ENCODE data around the gene TNFRSF1A. TPM values are rescaled to one million over a fixed set of nuclear protein-coding genes. Genes with fewer than 3 reads are reported as not detected.

Gene TNFRSF1A
- total RNA-seq, 2 experiments from 2014 or later = 60.2 to 62.7 TPM

Other genes starting within 250 kb of the TNFRSF1A start
- under 1 TPM; 0.04 TPM for gene VWF, start 217.4 kb downstream of the TNFRSF1A start, total RNA-seq
- 10 to 100 TPM; 11.3 to 11.9 TPM for gene CD9, start 141.7 kb downstream of the TNFRSF1A start, total RNA-seq
- not detected for gene PLEKHG6, start 31.4 kb downstream of the TNFRSF1A start, total RNA-seq
- gene SCNN1A, start 33.5 kb upstream of the TNFRSF1A start, total RNA-seq = 1 to 10 TPM; 1.4 to 1.5 TPM
- gene LTBR, start 42.1 kb upstream of the TNFRSF1A start, total RNA-seq = 1 to 10 TPM in 1 of 2 experiments, under 1 TPM in 1; 0.82 to 1.2 TPM
- gene CD27, start 102.9 kb upstream of the TNFRSF1A start, total RNA-seq = 100 to 1,000 TPM; 133 to 134 TPM
- gene TAPBPL, start 110.0 kb upstream of the TNFRSF1A start, total RNA-seq = 10 to 100 TPM; 27.8 to 29.1 TPM
- gene VAMP1, start 128.6 kb upstream of the TNFRSF1A start, total RNA-seq = 10 to 100 TPM; 31.9 to 33.4 TPM
- 100 to 1,000 TPM; 313 to 315 TPM for gene MRPL51, start 151.2 kb upstream of the TNFRSF1A start, total RNA-seq
- 100 to 1,000 TPM; 120 to 121 TPM for gene NCAPD2, start 152.0 kb upstream of the TNFRSF1A start, total RNA-seq
- gene GAPDH, start 192.4 kb upstream of the TNFRSF1A start, total RNA-seq = 1,000 to 10,000 TPM; 8,536 to 8,736 TPM
- gene IFFO1, start 214.0 kb upstream of the TNFRSF1A start, total RNA-seq = 10 to 100 TPM; 11.2 to 12.8 TPM
- gene NOP2, start 226.2 kb upstream of the TNFRSF1A start, total RNA-seq = 100 to 1,000 TPM; 157 to 160 TPM